Endothelial cell (in vitro differentiated cells): ENCODE measurements around the gene IMPDH1. TPM values are rescaled to one million over a fixed set of nuclear protein-coding genes. Genes with fewer than 3 reads are reported as not detected.
A peak's percentile ranks its signal among the peaks of the same experiment; 100 is the strongest.

Experiments used
- DNase-seq: peaks from one replicate; pipeline ENCODE4 v3.0.0; 2021; ENCODE audit warnings: low spot score
- H3K27ac Mint-ChIP-seq: one replicate; pipeline ENCODE4 v1.8.0; 2021; ENCODE audit warnings: mixed read lengths, inconsistent platforms; ENCODE audit not compliant: unreplicated experiment
- H3K27me3 Mint-ChIP-seq: one replicate; pipeline ENCODE4 v1.8.0; 2021; ENCODE audit warnings: mild to moderate bottlenecking, moderate library complexity, mixed read lengths, inconsistent platforms; ENCODE audit not compliant: unreplicated experiment
- H3K36me3 Mint-ChIP-seq: one replicate; pipeline ENCODE4 v1.8.0; 2021; ENCODE audit warnings: mild to moderate bottlenecking, low read depth, mixed read lengths, inconsistent platforms; ENCODE audit not compliant: unreplicated experiment
- H3K4me1 Mint-ChIP-seq: one replicate; pipeline ENCODE4 v1.8.0; 2021; ENCODE audit warnings: mild to moderate bottlenecking, mixed read lengths, inconsistent platforms; ENCODE audit not compliant: unreplicated experiment
- H3K4me3 Mint-ChIP-seq: one replicate; pipeline ENCODE4 v1.8.0; 2021; ENCODE audit warnings: mild to moderate bottlenecking, mixed read lengths, inconsistent platforms; ENCODE audit not compliant: unreplicated experiment
- H3K9me3 Mint-ChIP-seq: one replicate; pipeline ENCODE4 v1.8.0; 2021; ENCODE audit warnings: mixed read lengths, inconsistent platforms; ENCODE audit not compliant: unreplicated experiment
- CTCF ChIP-seq: fragments of 200-600 bp; sonication (generic); IDR thresholded peaks from one replicate; pipeline ENCODE4 v1.5.0; 2021; ENCODE audit warnings: antibody characterized with exemption; ENCODE audit not compliant: unreplicated experiment
- total RNA-seq: library from RNA; stranded (reverse); fragmentation: NEBNext Ultra II Directional; extraction: Animal tissue kit (Norgen Biotek cat#: 25700); gene quantifications from one replicate; pipeline ENCODE4 v1.2.1, GENCODE V29; 2021; ENCODE audit not compliant: unreplicated experiment

IMPDH1 gene
- total RNA-seq, 1 donor from 2014 or later, result 7.5 TPM

GRCh38 chr7:128361411-128362379, 48.1 kb downstream of the IMPDH1 start, which contains the start of gene PRRT4:
Gene PRRT4, minus strand, starts transcription at chr7:128361690.
- peak within 1 kb of the TSS; percentile 38 for H3K27ac Mint-ChIP-seq
- TF ChIP-seq CTCF, result no peak
- peak within 1 kb of the TSS; percentile 94 for H3K4me3 Mint-ChIP-seq
- peak; percentile 56 for DNase-seq
- H3K36me3 Mint-ChIP-seq, result no peaks in the 10 kb centered on the region
- no peaks in the 10 kb centered on the region for H3K9me3 Mint-ChIP-seq
- H3K27me3 Mint-ChIP-seq, result peaks cover 24% of the 10 kb centered on the region
- peaks cover 22% of the 10 kb centered on the region for H3K4me1 Mint-ChIP-seq

- no peak for TF ChIP-seq CTCF
- H3K4me3 Mint-ChIP-seq, result peak overlapping the region; percentile 56
- H3K27me3 Mint-ChIP-seq, result peaks cover 24% of the 10 kb centered on the region
- peaks cover 22% of the 10 kb centered on the region for H3K4me1 Mint-ChIP-seq
- H3K36me3 Mint-ChIP-seq, result no peaks in the 10 kb centered on the region
- no peak overlapping the region for H3K27ac Mint-ChIP-seq
- no peak for DNase-seq
- no peaks in the 10 kb centered on the region for H3K9me3 Mint-ChIP-seq
Measured at GRCh38 chr7:128360359-128360678, 49.5 kb downstream of the IMPDH1 start.

GRCh38 chr7:128359939-128360338, 49.8 kb downstream of the IMPDH1 start:
- DNase-seq, result no peak
- Mint-ChIP-seq H3K9me3 (no peaks in the 10 kb centered on the region), H3K4me1 (peaks cover 22% of the 10 kb centered on the region), H3K36me3 (no peaks in the 10 kb centered on the region), H3K27ac (no peak overlapping the region), H3K4me3 (peak overlapping the region; percentile 56), H3K27me3 (peaks cover 24% of the 10 kb centered on the region)
- no peak for TF ChIP-seq CTCF

GRCh38 chr7:128359336-128359735, 50.4 kb downstream of the IMPDH1 start:
- H3K27me3 Mint-ChIP-seq, result peaks cover 24% of the 10 kb centered on the region
- TF ChIP-seq CTCF, result no peak
- no peaks in the 10 kb centered on the region for H3K36me3 Mint-ChIP-seq
- DNase-seq, result no peak
- H3K9me3 Mint-ChIP-seq, result no peaks in the 10 kb centered on the region
- H3K27ac Mint-ChIP-seq, result no peak overlapping the region
- H3K4me1 Mint-ChIP-seq, result peaks cover 28% of the 10 kb centered on the region
- no peak overlapping the region for H3K4me3 Mint-ChIP-seq

GRCh38 chr7:128358233-128358632, 51.5 kb downstream of the IMPDH1 start:
- no peak for DNase-seq
- no peaks in the 10 kb centered on the region for H3K9me3 Mint-ChIP-seq
- peaks cover 35% of the 10 kb centered on the region for H3K4me1 Mint-ChIP-seq
- TF ChIP-seq CTCF, result no peak
- H3K27me3 Mint-ChIP-seq, result peaks cover 27% of the 10 kb centered on the region
- peaks cover 3% of the 10 kb centered on the region for H3K36me3 Mint-ChIP-seq
- no peak overlapping the region for H3K27ac Mint-ChIP-seq
- H3K4me3 Mint-ChIP-seq, result no peak overlapping the region
